Gastrocnemius medialis (tissue), 4 donors: ENCODE measurements around the gene JAG2. TPM values are rescaled to one million over a fixed set of nuclear protein-coding genes. Genes with fewer than 3 reads are reported as not detected.

Experiments
- ATAC-seq, 2 donors: fragments of 150-250 bp; one replicate each; pipeline ENCODE4 v1.9.1; 2016
- DNase-seq, 2 donors: peaks; one replicate each; pipeline ENCODE4 v3.0.0-alpha.2; 2019
- H3K27ac ChIP-seq, 4 donors: fragments of 200-600 bp; sonication (generic); 1 replicate in 1 of 4; 2 replicates in 3 of 4; pipeline ENCODE4 v1.5.1; 2016 to 2018; ENCODE audit warnings: mild to moderate bottlenecking in 2 of 4, moderate library complexity in 1 of 4
- H3K27me3 ChIP-seq, 3 donors: fragments of 200-600 bp; sonication (generic) in 2 of 3; 1 replicate in 1 of 3; 2 replicates in 2 of 3; pipeline versions ENCODE4 v1.5.1 to v1.6.0; 2016 to 2019; ENCODE audit warnings: mild to moderate bottlenecking in 1 of 3, moderate library complexity in 1 of 3
- H3K36me3 ChIP-seq, 2 donors: fragments of 200-600 bp; sonication (generic) in 1 of 2; one replicate each; pipeline ENCODE4 v1.5.1; 2017 to 2018
- H3K4me1 ChIP-seq, 2 donors: fragments of 200-600 bp; sonication (generic) in 1 of 2; one replicate each; pipeline ENCODE4 v1.5.1; 2016 to 2017; ENCODE audit warnings: mild to moderate bottlenecking in 2 of 2
- H3K4me3 ChIP-seq, 4 donors: fragments of 200-600 bp; sonication (generic) in 3 of 4; 1 replicate in 1 of 4; 2 replicates in 3 of 4; pipeline ENCODE4 v1.5.1; 2016 to 2019; ENCODE audit warnings: mild to moderate bottlenecking in 2 of 4
- H3K9me3 ChIP-seq, 3 donors: fragments of 200-600 bp; sonication (generic) in 2 of 3; 1 replicate in 1 of 3; 2 replicates in 2 of 3; pipeline ENCODE4 v1.5.1; 2016 to 2019
- CTCF ChIP-seq, 5 experiments: fragments of 450-650 bp in 3 of 5; fragments of 200-600 bp in 2 of 5; sonication (generic) in 2 of 5; IDR thresholded peaks in 4 of 5; conservative IDR thresholded peaks in 1 of 5; 1 replicate in 4 of 5; 2 replicates in 1 of 5; pipeline ENCODE4 v1.5.1; 2016 to 2019; ENCODE audit warnings: antibody characterized with exemption in 5 of 5, mild to moderate bottlenecking in 3 of 5, moderate library complexity in 3 of 5
- POLR2A ChIP-seq, 2 donors: fragments of 450-650 bp; IDR thresholded peaks; one replicate each; pipeline ENCODE4 v1.6.1; 2017; ENCODE audit warnings: antibody characterized with exemption in 2 of 2, mild to moderate bottlenecking in 2 of 2, moderate library complexity in 2 of 2
- in situ Hi-C, 4 donors: fragments of 200-750 bp; cut with MboI; loops; one replicate each; pipeline versions ENCODE4 v1.15.0 to v1.8.0; 2017; ENCODE audit warnings: low sequenced_read_pairs in 4 of 4
- intact Hi-C: fragments of 100-400 bp; cut with DNase I; formaldehyde crosslinking; loops from one replicate; pipeline ENCODE4 v1.15.1; 2023; ENCODE audit warnings: low total_unique reads
- total RNA-seq, 4 donors: library from RNA; depleted of rRNA; stranded (reverse); fragments of >200 nt; gene quantifications; one replicate each; pipeline versions ENCODE4 v1.1.0 to v1.2.3, GENCODE V29; 2016

JAG2 gene
- total RNA-seq, 4 donors from 2014 or later = 8.0 to 17.9 (median 15.7) TPM

GRCh38 chr14:105096206-105096875, 72.2 kb downstream of the JAG2 start:
- Histone ChIP-seq H3K4me1 (peaks cover 0 to 24% of the 10 kb centered on the region in 2 donors), H3K27ac (no peak overlapping the region), H3K36me3 (no peaks in the 10 kb centered on the region), H3K4me3 (no peak overlapping the region), H3K27me3 (peaks cover 3 to 10% (median 7%) of the 10 kb centered on the region in 3 donors), H3K9me3 (no peaks in the 10 kb centered on the region)
- ATAC-seq (no peak), DNase-seq (no peak)
- TF ChIP-seq CTCF (IDR thresholded peaks at IDR 0.05 in 4 of 5, conservative IDR thresholded peaks at IDR 0.05 in 1 of 5) (no peak), POLR2A (IDR thresholded peaks at IDR 0.05) (no peak)
- intact Hi-C loops (no loop called here), in situ Hi-C loops (loop anchor here in 1 of 4 donors (25.0 kb wide), 1 partner anchor 266 kb away; no protein-coding TSS in a partner anchor)

- intact Hi-C loops = no loop called here
- no peaks in the 10 kb centered on the region for H3K9me3 ChIP-seq
- H3K36me3 ChIP-seq = no peaks in the 10 kb centered on the region
- H3K27ac ChIP-seq = no peak overlapping the region
- H3K4me1 ChIP-seq = peaks cover 3 to 33% of the 10 kb centered on the region in 2 donors
- ATAC-seq (no peak), DNase-seq (no peak)
- in situ Hi-C loops = loop anchor here in 1 of 4 donors (25.0 kb wide), 1 partner anchor 267 kb away; no protein-coding TSS in a partner anchor
- peaks cover 3 to 10% (median 7%) of the 10 kb centered on the region in 3 donors for H3K27me3 ChIP-seq
- TF ChIP-seq CTCF (IDR thresholded peaks at IDR 0.05 in 4 of 5, conservative IDR thresholded peaks at IDR 0.05 in 1 of 5) = no peak
- no peak for TF ChIP-seq POLR2A (IDR thresholded peaks at IDR 0.05)
- H3K4me3 ChIP-seq = no peak overlapping the region
These were observed 73.3 kb downstream of the JAG2 start for GRCh38 chr14:105095236-105095805.

GRCh38 chr14:105094193-105094907, 74.2 kb downstream of the JAG2 start:
- Histone ChIP-seq H3K36me3 (no peaks in the 10 kb centered on the region), H3K27ac (no peak overlapping the region), H3K4me1 (peaks cover 3 to 33% of the 10 kb centered on the region in 2 donors), H3K27me3 (peaks cover 3 to 10% (median 7%) of the 10 kb centered on the region in 3 donors), H3K4me3 (peak overlapping the region; percentile 49 to 66 (median 58)), H3K9me3 (no peaks in the 10 kb centered on the region)
- intact Hi-C loops (loop anchor here (5.0 kb wide), 3 partner anchors 58 to 108 kb away; partner anchors contain the start of gene NUDT14), in situ Hi-C loops (loop anchor here in 1 of 4 donors (25.0 kb wide), 1 partner anchor 268 kb away; no protein-coding TSS in a partner anchor)
- no peak for DNase-seq
- no peak for TF ChIP-seq POLR2A (IDR thresholded peaks at IDR 0.05)
- ATAC-seq = no peak

- Histone ChIP-seq H3K27me3 (peaks cover 3 to 8% (median 7%) of the 10 kb centered on the region in 3 donors), H3K9me3 (no peaks in the 10 kb centered on the region), H3K27ac (peak overlapping the region; percentile 24 to 64 (median 46)), H3K36me3 (no peaks in the 10 kb centered on the region), H3K4me1 (peaks cover 3 to 33% of the 10 kb centered on the region in 2 donors), H3K4me3 (peak overlapping the region; percentile 49 to 66 (median 58))
- in situ Hi-C loops (loop anchor here in 1 of 4 donors (25.0 kb wide), 1 partner anchor 269 kb away; no protein-coding TSS in a partner anchor), intact Hi-C loops (loop anchor here (5.0 kb wide), 3 partner anchors 59 to 109 kb away; partner anchors contain the start of gene NUDT14)
- no peak for ATAC-seq
- TF ChIP-seq POLR2A (IDR thresholded peaks at IDR 0.05) = no peak
- no peak for TF ChIP-seq CTCF (IDR thresholded peaks at IDR 0.05 in 4 of 5, conservative IDR thresholded peaks at IDR 0.05 in 1 of 5)
- no peak for DNase-seq
These were observed 75.0 kb downstream of the JAG2 start for GRCh38 chr14:105093431-105094192.
